PC-9 (cell line): ENCODE results near the gene PITPNM3.

ENCODE experiments used
- EZH2 ChIP-seq: fragments of 200-600 bp; sonication (generic); IDR thresholded peaks from 2 replicates; pipeline ENCODE4 v1.8.0; 2017; ENCODE audit warnings: antibody characterized with exemption, low read depth
- TF ChIP-seq, protein P1 (sequence below): fragments of 200-600 bp; sonication (generic); conservative IDR thresholded peaks from 2 replicates; pipeline ENCODE4 v1.6.1; 2017; ENCODE audit warnings: mixed run types, antibody characterized with exemption, mild to moderate bottlenecking, moderate library complexity

DNA sequence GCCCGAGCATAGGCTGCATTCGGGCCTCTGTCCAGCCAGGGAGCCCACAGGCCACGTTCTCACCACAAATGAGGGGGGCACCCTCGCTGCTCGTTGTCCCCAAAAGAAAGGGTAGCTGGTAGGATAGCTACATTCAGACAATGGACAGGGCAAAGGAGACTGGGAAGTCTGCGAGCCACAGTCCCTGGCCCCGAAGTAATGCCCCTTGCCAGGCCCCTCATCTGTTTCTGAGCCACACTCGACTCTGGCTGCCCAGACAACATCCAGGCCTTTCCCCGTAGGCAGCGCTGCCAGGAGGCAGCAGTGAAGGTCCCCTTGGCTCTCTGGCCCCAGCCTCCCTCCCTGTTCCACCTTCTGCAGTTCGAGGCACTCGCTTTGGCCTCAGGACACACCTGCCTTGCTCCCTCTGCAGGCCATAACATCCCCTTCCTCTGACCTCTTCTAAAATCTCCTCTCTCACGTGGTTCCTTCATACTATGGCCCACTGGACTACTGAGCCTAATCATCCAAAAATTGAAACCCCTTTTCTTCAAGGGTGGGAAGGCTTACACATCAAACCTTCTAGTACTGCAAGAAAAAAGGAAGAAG is 133.6 kb downstream of the PITPNM3 start:
- TF ChIP-seq, protein P1, sequence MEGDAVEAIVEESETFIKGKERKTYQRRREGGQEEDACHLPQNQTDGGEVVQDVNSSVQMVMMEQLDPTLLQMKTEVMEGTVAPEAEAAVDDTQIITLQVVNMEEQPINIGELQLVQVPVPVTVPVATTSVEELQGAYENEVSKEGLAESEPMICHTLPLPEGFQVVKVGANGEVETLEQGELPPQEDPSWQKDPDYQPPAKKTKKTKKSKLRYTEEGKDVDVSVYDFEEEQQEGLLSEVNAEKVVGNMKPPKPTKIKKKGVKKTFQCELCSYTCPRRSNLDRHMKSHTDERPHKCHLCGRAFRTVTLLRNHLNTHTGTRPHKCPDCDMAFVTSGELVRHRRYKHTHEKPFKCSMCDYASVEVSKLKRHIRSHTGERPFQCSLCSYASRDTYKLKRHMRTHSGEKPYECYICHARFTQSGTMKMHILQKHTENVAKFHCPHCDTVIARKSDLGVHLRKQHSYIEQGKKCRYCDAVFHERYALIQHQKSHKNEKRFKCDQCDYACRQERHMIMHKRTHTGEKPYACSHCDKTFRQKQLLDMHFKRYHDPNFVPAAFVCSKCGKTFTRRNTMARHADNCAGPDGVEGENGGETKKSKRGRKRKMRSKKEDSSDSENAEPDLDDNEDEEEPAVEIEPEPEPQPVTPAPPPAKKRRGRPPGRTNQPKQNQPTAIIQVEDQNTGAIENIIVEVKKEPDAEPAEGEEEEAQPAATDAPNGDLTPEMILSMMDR: no peak
- TF ChIP-seq EZH2: no peak
